Stimulated activated CD4-positive, alpha-beta T cell treated with anti-CD3 and anti-CD28 coated beads, Interleukin-15, amount 100 ng/mL, for 48 hours (primary cell): ENCODE results near the gene KLF7.

ENCODE experiments used
- DNase-seq, 2 donors: peaks; one replicate each; pipeline ENCODE4 v3.0.0-alpha.2; 2020; ENCODE audit warnings: low read depth in 2 of 2

The KLF7 gene

GRCh38 chr2:207165121-207166038 is at the start of gene KLF7:
Gene KLF7, minus strand, starts transcription at chr2:207165948. Its CDS starts 380 bp downstream, at chr2:207165568.
- DNase-seq, result peak; percentile 46 to 54

GRCh38 chr2:207215308-207215707 is 49.6 kb upstream of the KLF7 start:
- DNase-seq, result no peak

DNA sequence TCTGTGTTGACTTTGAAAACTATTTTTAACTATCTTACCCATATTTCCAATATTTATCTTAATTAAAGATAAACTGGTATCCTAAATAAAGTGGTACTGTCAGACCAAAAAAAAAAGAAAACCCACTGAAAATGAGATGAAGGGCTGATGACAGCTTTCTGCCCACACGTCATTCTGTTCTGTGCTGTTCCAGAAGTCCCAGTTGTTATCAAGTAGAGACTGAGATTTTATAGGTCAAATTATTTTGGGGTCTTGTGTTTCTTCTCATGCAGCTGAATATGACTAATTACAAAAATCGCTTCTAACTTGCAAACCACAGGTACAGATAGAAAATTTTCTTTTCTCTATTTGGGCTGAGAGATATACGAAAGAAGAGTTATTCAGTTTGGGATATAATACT is 48.7 kb upstream of the KLF7 start:
- DNase-seq, result no peak

DNA sequence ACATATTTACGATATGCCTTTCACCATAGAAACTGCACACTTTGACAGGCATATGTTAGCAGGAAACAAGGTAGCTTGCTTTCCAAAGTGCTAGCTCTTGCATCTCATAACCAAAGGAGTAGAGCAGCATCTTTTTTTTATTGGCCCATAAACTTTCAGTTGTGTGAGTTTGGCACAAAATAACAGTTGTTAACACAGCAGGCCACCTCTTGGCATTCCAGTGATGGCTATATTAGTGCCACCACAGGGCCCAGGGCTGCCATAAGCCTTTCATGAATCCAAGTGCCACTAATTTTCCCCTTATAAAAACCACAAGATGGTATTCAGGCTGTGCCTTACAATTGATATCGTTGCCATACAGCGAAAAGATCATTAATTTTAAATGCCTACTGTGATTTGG is 40.3 kb upstream of the KLF7 start:
- no peak for DNase-seq

DNA sequence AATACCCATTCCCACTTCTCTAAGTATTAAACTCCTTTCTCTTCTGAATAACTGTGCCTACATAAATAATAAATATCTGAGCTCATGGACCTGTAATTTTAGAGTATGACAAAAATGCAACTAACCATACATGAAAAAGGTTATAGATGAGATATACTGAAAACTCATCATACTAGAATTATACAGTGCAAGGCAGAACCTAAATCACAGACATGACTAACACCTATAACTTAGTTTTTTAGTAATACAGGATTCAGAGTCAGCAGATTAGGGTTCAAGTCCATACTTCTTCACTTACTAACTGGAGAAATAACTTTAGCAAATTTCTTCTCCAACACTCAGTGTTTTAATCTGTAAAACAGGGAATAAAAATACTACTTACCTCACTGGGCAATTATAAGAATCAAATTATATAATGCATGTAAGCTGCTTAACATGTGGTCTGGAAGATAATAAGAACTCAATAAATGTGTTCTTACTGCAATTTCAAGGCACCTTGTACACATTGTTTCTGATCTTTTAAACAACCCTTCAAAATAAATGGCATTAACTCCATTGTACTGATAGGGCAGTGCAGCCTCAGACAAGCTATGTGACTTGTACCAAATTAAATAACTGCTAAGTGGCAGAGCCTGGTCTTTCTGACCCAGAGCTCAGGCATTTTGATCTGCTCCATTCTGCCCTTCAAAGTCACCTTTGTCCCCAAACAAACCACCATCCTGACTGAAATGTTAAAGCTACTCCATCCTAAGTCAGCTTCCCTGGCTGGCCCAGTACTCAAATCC is 39.6 kb upstream of the KLF7 start:
- no peak for DNase-seq

- DNase-seq, result no peak
Measured at GRCh38 chr2:207203056-207203455, 37.3 kb upstream of the KLF7 start.

GRCh38 chr2:207202645-207203044 is 36.9 kb upstream of the KLF7 start:
- DNase-seq, result no peak

- DNase-seq, result no peak
Measured at GRCh38 chr2:207201416-207201815, 35.7 kb upstream of the KLF7 start.

- no peak for DNase-seq
Measured at GRCh38 chr2:207200136-207200535, 34.4 kb upstream of the KLF7 start.

- DNase-seq, result no peak
Measured at GRCh38 chr2:207194028-207194427, 28.3 kb upstream of the KLF7 start.

DNA sequence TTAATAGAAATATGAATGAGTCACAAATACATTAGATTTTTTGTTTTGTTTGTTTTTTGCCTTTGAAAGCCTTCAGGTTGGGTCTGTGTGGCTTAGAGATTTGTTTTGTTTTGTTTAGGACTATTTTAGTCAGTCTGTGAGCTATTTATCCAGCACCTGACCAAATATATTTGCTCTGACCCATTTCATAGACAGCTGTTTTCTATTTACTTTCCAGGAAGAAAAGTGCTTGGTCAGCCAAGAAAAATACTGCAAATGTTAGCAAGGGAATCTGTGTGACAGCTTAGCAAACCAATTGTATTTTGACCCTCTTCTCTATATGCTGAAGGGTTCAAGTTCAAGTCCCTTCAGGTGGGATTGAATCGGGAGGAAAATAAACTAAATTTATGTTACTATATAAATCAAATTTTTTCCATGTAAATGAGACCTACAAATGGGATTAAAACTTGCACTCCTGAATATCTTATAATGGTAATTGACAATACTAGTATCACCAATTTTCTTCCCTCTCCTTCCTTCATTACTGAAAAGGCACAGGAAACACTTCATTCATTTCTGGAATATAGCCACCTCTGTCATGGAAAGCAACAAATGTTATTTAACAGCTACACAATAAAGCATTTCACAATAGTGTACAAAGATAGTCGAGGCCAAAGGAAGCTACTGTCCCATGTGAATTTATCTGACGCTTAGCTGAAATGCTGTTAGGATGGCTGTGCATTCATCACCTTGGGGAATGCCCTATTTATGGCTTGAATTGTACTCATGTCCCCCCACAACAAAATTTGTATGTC is 23.1 kb upstream of the KLF7 start:
- DNase-seq, result no peak

GRCh38 chr2:207185372-207185771 is 19.6 kb upstream of the KLF7 start:
- no peak for DNase-seq

DNA sequence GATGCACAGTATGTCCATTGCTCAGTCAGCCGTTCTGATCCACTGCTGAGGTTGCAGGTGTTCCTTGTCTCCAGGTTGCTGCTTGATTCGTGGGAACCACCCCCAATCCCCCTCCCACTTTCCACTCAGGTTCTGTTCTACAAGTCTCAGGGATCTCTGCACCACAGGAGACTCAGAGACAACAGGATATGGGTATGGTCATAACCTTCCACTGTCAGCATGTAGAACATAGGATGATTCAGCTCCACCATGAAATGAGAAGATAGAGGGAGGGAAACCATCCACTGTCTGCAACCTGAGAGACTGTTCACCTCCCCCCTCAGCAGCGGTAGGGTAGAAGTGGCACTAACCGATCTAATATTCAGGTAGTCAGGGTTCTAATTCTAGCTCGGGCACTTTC is 19.0 kb upstream of the KLF7 start:
- DNase-seq, result peak in 1 of 2 donors; percentile 4

DNA sequence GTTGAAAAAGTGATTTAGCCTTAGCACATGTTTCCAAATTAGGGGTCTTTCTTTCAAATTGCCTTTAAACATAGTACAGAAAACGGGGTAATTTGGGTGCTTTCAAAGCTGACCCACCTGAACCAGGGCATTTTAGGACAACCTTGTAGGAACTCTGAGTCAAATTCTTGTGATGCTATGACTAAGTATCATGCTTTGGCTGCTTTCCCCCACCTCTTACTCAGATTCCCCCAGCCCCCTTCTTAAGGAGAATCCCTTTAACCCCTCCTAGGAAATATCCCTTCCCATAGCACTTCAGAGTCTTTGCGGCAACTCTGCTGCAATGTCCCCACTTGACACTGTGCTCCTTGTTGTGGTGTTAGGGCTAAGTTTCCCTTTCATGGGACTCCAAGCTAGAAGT is 18.6 kb upstream of the KLF7 start:
- DNase-seq, result no peak

DNA sequence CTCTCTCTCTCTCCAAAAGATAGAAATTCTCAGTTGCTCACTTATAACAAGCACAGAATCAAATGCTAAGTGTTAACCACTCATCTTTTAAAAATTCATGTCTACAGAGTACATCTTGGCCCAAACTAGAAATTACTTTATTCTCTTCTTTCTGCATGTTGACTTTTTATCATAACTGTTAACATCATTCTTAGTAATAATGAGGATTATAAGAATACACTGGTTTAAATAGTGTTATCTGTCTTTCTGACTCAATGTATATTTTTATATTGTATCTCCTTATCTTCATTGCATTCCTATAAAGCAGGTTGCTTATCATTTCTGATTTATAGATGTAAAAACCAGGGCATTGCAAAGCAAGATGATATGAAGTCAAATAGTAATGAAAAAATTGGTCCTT is 17.8 kb upstream of the KLF7 start:
- no peak for DNase-seq

DNA sequence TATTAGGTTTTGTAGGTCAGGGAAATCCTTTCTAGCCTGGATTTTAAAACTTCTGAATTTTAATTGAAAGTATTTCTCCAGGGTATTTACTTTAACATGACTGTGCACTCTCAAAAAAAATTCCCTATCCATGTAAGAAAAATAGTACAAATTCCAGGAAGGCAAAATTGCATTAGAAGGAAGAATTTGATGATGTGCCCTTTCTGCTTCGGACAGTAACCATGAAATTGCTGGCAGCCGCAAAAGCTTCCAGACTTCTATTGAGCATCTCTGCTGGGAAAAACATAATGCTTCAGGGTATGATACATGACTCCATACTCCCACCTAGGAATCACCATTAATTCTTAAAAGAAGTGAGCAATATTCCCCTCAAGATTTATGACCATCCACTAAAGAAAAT is 17.2 kb upstream of the KLF7 start:
- no peak for DNase-seq

DNA sequence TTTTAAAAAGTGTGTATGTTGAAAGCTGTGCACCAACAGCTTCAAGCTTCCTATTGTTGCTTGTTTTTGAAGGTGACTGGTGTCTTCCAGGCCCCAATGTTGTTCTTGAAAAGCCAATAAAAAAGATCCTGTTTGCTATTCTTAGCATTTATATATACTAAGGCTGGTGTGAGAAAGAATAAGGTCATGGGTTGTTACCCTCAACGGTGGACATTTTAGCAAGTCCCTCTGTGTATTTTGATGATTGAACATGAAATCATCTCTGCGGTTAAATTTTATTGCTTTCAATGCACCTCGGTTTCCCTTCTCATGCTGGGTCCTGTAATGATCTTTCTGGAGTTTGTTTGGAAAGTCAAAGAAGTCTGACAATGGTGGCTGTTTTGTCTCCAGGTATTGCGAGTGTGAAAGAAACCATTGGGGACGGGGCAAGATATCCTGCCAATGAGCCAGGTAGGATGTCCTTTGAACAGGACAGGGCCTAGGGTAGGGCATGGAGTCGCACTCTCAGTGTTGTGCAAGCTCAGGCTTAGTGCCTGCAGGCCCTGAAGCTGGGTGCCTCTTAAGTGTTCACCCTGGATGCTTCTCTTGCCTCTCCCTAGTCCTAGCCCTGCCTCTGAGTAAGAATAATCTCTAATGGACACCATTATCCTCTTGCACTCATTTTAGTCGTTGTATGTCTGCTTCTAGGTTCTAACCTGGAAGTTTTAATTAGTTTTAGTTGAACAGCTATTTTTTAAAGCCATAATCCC is 16.0 kb upstream of the KLF7 start:
- no peak for DNase-seq

GRCh38 chr2:207180741-207181140 is 15.0 kb upstream of the KLF7 start:
- DNase-seq, result no peak

DNA sequence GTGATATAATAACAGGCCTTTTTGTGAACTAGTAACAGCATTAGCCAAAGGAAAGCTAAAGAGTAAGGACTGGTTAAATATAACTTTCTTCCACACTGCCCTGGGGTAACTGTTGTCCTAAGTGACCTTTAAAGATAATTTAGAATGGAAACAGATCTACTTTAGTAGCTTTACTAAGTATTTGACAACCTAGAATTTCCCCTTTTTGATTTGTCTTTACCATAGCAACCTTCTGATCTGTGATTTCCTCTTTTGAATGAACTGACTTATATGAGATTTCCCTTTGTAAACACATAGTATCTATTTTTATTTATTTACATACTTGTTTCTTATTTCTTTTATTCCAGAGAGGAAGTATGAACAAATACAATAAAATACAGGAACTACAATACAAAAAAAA is 10.5 kb upstream of the KLF7 start:
- DNase-seq, result no peak

GRCh38 chr2:207173641-207174040 is 7.9 kb upstream of the KLF7 start:
- DNase-seq, result no peak
